PC-9 (cell line): Measurements from ENCODE around the gene MPP3. TPM values are rescaled to one million over a fixed set of nuclear protein-coding genes. Genes with fewer than 3 reads are reported as not detected.

ENCODE experiments used
- BruUV-seq: library from RNA; stranded (reverse); fragments of 400-500 nt; replicated peaks from 2 replicates; lab custom pipeline; 2021; lab: Mats Ljungman, UMichigan
- CTCF ChIA-PET: fragments of 300-600 bp; sonication (Branson Sonifier 250); formaldehyde crosslinking; loops from one replicate; lab custom pipeline; 2022; ENCODE audit warnings: antibody characterized with exemption; lab: Charles Lee
- POLR2A ChIA-PET: fragments of 300-600 bp; sonication (Branson Sonifier 250); formaldehyde crosslinking; loops from one replicate; lab custom pipeline; 2022; ENCODE audit warnings: antibody characterized with exemption; ENCODE audit not compliant: unreplicated experiment; lab: Charles Lee
- DNase-seq, 2 experiments: peaks; one replicate each; pipeline versions ENCODE4 v3.0.0 to v3.0.0-alpha.2; 2015 to 2022; ENCODE audit warnings: mixed read lengths in 1 of 2
- H2AFZ ChIP-seq: fragments of 200-600 bp; sonication (generic); 2 replicates; pipeline ENCODE4 v1.8.1; 2017; ENCODE audit warnings: antibody characterized with exemption
- H3F3A ChIP-seq: fragments of 200-600 bp; sonication (generic); 2 replicates; pipeline ENCODE4 v1.8.1; 2017; ENCODE audit warnings: antibody characterized with exemption, mild to moderate bottlenecking, low read depth; ENCODE audit not compliant: insufficient read depth
- H3K27ac ChIP-seq: fragments of 200-600 bp; sonication (generic); 2 replicates; pipeline ENCODE4 v1.6.1; 2016; ENCODE audit warnings: mixed run types
- H3K27me3 ChIP-seq: fragments of 200-600 bp; sonication (generic); 2 replicates; pipeline ENCODE4 v1.6.1; 2016; ENCODE audit warnings: low read depth, mixed run types; ENCODE audit not compliant: insufficient read depth
- H3K36me3 ChIP-seq: fragments of 200-600 bp; sonication (generic); 2 replicates; pipeline ENCODE4 v1.6.1; 2016; ENCODE audit warnings: low read depth, mixed run types
- H3K4me1 ChIP-seq: fragments of 200-600 bp; sonication (generic); replicated peaks from 2 replicates; pipeline ENCODE4 v1.6.1; 2016; ENCODE audit warnings: mixed run types; ENCODE audit not compliant: insufficient read depth
- H3K4me2 ChIP-seq: fragments of 200-600 bp; sonication (generic); 2 replicates; pipeline ENCODE4 v1.6.1; 2017; ENCODE audit warnings: mixed run types
- H3K4me3 ChIP-seq: fragments of 200-600 bp; sonication (generic); 2 replicates; pipeline ENCODE4 v1.6.1; 2016; ENCODE audit warnings: mixed run types
- H3K79me2 ChIP-seq: fragments of 200-600 bp; sonication (generic); 2 replicates; pipeline ENCODE4 v1.6.1; 2017; ENCODE audit warnings: low read depth, mixed run types
- H3K9me2 ChIP-seq: fragments of 200-600 bp; sonication (generic); 2 replicates; pipeline ENCODE4 v1.8.1; 2017; ENCODE audit warnings: mild to moderate bottlenecking; ENCODE audit not compliant: insufficient read depth
- H3K9me3 ChIP-seq: fragments of 200-600 bp; sonication (generic); 2 replicates; pipeline ENCODE4 v1.8.1; 2016; ENCODE audit warnings: low read depth; ENCODE audit not compliant: insufficient read depth
- H4K20me1 ChIP-seq: fragments of 200-600 bp; sonication (generic); 2 replicates; pipeline ENCODE4 v1.8.1; 2017; ENCODE audit not compliant: insufficient read depth
- EZH2 ChIP-seq: fragments of 200-600 bp; sonication (generic); IDR thresholded peaks from 2 replicates; pipeline ENCODE4 v1.8.0; 2017; ENCODE audit warnings: antibody characterized with exemption, low read depth
- intact Hi-C: fragments of 100-400 bp; cut with micrococcal nuclease; formaldehyde crosslinking; loops from one replicate; pipeline ENCODE4 v1.10.0; 2022; ENCODE audit not compliant: unreplicated experiment
- total RNA-seq: library from RNA; stranded (reverse); gene quantifications from 2 replicates; pipeline ENCODE4 v1.2.3, GENCODE V29; 2021
- TF ChIP-seq, protein P1 (sequence below): fragments of 200-600 bp; sonication (generic); conservative IDR thresholded peaks from 2 replicates; pipeline ENCODE4 v1.6.1; 2017; ENCODE audit warnings: mixed run types, antibody characterized with exemption, mild to moderate bottlenecking, moderate library complexity

MPP3 gene
- total RNA-seq, 1 experiment from 2014 or later = 17.4 TPM

DNA sequence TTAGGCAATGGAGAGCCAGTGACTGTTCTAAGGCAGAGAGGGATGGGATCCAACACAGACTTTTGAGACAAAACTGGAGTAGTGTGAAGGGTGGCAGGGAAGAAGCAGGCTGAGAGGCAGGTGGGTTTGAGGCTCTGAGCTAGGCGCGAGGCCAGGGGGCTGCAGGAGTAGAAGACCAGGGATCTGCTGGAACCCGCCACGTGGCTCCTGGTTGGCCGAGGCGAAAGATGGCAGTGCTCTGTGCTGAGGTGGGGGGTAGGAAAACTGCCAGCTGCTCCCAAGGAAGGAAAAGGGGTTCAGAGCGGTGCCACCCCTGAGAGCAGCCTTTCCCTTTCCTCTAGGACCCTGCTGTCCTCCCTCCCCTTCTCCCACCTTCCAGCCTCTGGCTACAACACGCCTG, 19.6 kb upstream of the MPP3 start:
- H3K79me2 ChIP-seq = no peaks in the 10 kb centered on the region
- H3K27me3 ChIP-seq = peaks cover 39% of the 10 kb centered on the region; the same call in 1 of the 2 replicates
- BruUV-seq = no TSS peak
- no peaks in the 10 kb centered on the region for H3K36me3 ChIP-seq
- H3K4me2 ChIP-seq = no peak overlapping the region
- no peaks in the 10 kb centered on the region for H3K9me3 ChIP-seq
- H3K27ac ChIP-seq = no peak overlapping the region
- POLR2A ChIA-PET = no interaction called here
- TF ChIP-seq, protein P1, sequence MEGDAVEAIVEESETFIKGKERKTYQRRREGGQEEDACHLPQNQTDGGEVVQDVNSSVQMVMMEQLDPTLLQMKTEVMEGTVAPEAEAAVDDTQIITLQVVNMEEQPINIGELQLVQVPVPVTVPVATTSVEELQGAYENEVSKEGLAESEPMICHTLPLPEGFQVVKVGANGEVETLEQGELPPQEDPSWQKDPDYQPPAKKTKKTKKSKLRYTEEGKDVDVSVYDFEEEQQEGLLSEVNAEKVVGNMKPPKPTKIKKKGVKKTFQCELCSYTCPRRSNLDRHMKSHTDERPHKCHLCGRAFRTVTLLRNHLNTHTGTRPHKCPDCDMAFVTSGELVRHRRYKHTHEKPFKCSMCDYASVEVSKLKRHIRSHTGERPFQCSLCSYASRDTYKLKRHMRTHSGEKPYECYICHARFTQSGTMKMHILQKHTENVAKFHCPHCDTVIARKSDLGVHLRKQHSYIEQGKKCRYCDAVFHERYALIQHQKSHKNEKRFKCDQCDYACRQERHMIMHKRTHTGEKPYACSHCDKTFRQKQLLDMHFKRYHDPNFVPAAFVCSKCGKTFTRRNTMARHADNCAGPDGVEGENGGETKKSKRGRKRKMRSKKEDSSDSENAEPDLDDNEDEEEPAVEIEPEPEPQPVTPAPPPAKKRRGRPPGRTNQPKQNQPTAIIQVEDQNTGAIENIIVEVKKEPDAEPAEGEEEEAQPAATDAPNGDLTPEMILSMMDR = no peak
- TF ChIP-seq EZH2 = no peak
- CTCF ChIA-PET = no interaction called here
- H3K4me1 ChIP-seq = no peaks in the 10 kb centered on the region
- no peak overlapping the region for H2AFZ ChIP-seq
- intact Hi-C loops = no loop called here
- DNase-seq = no peak
- no peaks in the 10 kb centered on the region for H3K9me2 ChIP-seq
- H3K4me3 ChIP-seq = no peak overlapping the region
- H3F3A ChIP-seq = no peaks in the 10 kb centered on the region
- no peaks in the 10 kb centered on the region for H4K20me1 ChIP-seq

DNA sequence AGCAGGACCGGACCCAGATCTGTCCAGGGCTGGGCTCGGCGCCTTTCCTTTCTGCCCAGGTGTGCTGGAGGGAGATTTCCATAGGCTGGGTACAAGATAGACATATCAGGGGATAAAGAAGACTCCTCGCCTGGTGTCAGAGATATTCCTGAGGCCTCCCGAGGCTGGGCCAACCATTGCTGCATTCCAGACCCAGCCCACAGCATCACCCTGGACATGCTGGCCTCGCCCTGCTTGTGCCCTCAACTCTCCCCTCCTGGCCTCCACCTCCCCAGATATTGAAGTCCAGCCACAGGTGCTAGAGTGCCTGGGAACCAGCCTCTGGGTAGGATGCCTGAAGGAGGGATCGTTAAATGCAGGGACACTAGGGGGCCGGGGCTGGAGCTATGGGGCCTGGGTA, 16.2 kb upstream of the MPP3 start:
- H3K9me3 ChIP-seq = no peaks in the 10 kb centered on the region
- H3K4me3 ChIP-seq = no peak overlapping the region
- no peak overlapping the region for H3K4me2 ChIP-seq
- no peaks in the 10 kb centered on the region for H3K9me2 ChIP-seq
- no TSS peak for BruUV-seq
- peaks cover 5% of the 10 kb centered on the region; the same call in 1 of the 2 replicates for H3F3A ChIP-seq
- intact Hi-C loops = loop anchor here (5.0 kb wide), 1 partner anchor 157 kb away; no protein-coding TSS in a partner anchor
- POLR2A ChIA-PET = no interaction called here
- no peak overlapping the region for H3K27ac ChIP-seq
- H3K4me1 ChIP-seq = no peaks in the 10 kb centered on the region
- H2AFZ ChIP-seq = no peak overlapping the region
- CTCF ChIA-PET = no interaction called here
- H3K79me2 ChIP-seq = no peaks in the 10 kb centered on the region
- H3K36me3 ChIP-seq = no peaks in the 10 kb centered on the region
- H4K20me1 ChIP-seq = no peaks in the 10 kb centered on the region
- H3K27me3 ChIP-seq = peaks cover 23% of the 10 kb centered on the region; the same call in 1 of the 2 replicates
- no peak for DNase-seq
- no peak for TF ChIP-seq EZH2
- TF ChIP-seq, protein P1 = no peak

DNA sequence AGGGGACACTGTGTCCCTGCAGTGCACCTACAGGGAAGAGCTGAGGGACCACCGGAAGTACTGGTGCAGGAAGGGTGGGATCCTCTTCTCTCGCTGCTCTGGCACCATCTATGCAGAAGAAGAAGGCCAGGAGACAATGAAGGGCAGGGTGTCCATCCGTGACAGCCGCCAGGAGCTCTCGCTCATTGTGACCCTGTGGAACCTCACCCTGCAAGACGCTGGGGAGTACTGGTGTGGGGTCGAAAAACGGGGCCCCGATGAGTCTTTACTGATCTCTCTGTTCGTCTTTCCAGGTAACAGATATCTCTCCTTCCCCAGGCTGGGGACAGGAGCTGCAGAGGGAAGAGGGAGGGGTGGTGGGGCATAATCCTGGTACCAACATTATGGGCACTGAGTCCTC, 15.7 kb upstream of the MPP3 start:
- Histone ChIP-seq H3K27ac (no peak overlapping the region), H3K79me2 (no peaks in the 10 kb centered on the region), H3F3A (peaks cover 5% of the 10 kb centered on the region; the same call in 1 of the 2 replicates), H3K4me2 (no peak overlapping the region), H3K9me2 (no peaks in the 10 kb centered on the region), H3K4me3 (no peak overlapping the region), H2AFZ (no peak overlapping the region), H3K36me3 (no peaks in the 10 kb centered on the region), H3K27me3 (peaks cover 23% of the 10 kb centered on the region; the same call in 1 of the 2 replicates), H3K9me3 (no peaks in the 10 kb centered on the region), H3K4me1 (no peaks in the 10 kb centered on the region), H4K20me1 (no peaks in the 10 kb centered on the region)
- POLR2A ChIA-PET = no interaction called here
- CTCF ChIA-PET = interaction anchor here (0.6 kb wide), 1 partner anchor 144 kb away, joined by 3 read pairs; no protein-coding TSS in a partner anchor
- intact Hi-C loops = loop anchor here (5.0 kb wide), 1 partner anchor 156 kb away; no protein-coding TSS in a partner anchor
- TF ChIP-seq, protein P1 = no peak
- no peak for TF ChIP-seq EZH2
- BruUV-seq = no TSS peak
- no peak for DNase-seq
